ENCODE measurements around the gene RIPOR2.

Gene RIPOR2

GRCh38 chr6:24838081-24838480 lies 97.7 kb downstream of the RIPOR2 start:
- Histone ChIP-seq H4K8ac (ENCODE audit: low read depth, low read length) (no peak overlapping the region), H3K36me3 (ENCODE audit: control insufficient read depth, insufficient read depth, low read length) (no peaks in the 10 kb centered on the region), H3K79me1 (ENCODE audit: low read length) (no peaks in the 10 kb centered on the region), H4K5ac (ENCODE audit: low read length) (no peak overlapping the region), H3K4me3 (ENCODE audit: low read length) (no peak overlapping the region), H2BK120ac (ENCODE audit: low read depth, low read length) (no peak overlapping the region), H3K56ac (ENCODE audit: low read length) (no peak overlapping the region), H3K4ac (ENCODE audit: low read depth, low read length) (no peak overlapping the region), H3K4me1 (ENCODE audit: control insufficient read depth, low read depth, low read length) (no peaks in the 10 kb centered on the region), H3K27ac (ENCODE audit: low read depth, low read length) (no peak overlapping the region), H3K18ac (ENCODE audit: low read length) (no peak overlapping the region), H3K23ac (ENCODE audit: low read length) (no peak overlapping the region), H3K9ac (ENCODE audit: low read length) (no peak overlapping the region), H3K27me3 (ENCODE audit: insufficient read depth, low read length, poor library complexity) (no peaks in the 10 kb centered on the region), H2AK5ac (ENCODE audit: low read length) (no peak overlapping the region), H2BK15ac (replicated peaks; ENCODE audit: low read depth) (no peak overlapping the region), H2BK5ac (ENCODE audit: low read length) (no peak overlapping the region), H3K79me2 (ENCODE audit: control insufficient read depth, insufficient read depth, low read length) (no peaks in the 10 kb centered on the region), H3K4me2 (ENCODE audit: low read length) (no peak overlapping the region)
- no CpG with 5 or more reads among the region's 3 CpGs for whole genome bisulfite sequencing (ENCODE audit: extremely low coverage, insufficient coverage, low lambda C conversion rate)
- no peak for DNase-seq

GRCh38 chr6:24836109-24836508 lies 99.7 kb downstream of the RIPOR2 start:
- Histone ChIP-seq H2BK5ac (ENCODE audit: low read length) (no peak overlapping the region), H3K9ac (ENCODE audit: low read length) (no peak overlapping the region), H4K5ac (ENCODE audit: low read length) (no peak overlapping the region), H2BK15ac (replicated peaks; ENCODE audit: low read depth) (no peak overlapping the region), H2BK120ac (ENCODE audit: low read depth, low read length) (no peak overlapping the region), H3K4me1 (ENCODE audit: control insufficient read depth, low read depth, low read length) (no peaks in the 10 kb centered on the region), H2AK5ac (ENCODE audit: low read length) (no peak overlapping the region), H3K4ac (ENCODE audit: low read depth, low read length) (no peak overlapping the region), H3K27me3 (ENCODE audit: insufficient read depth, low read length, poor library complexity) (no peaks in the 10 kb centered on the region), H3K79me1 (ENCODE audit: low read length) (no peaks in the 10 kb centered on the region), H3K23ac (ENCODE audit: low read length) (no peak overlapping the region), H3K56ac (ENCODE audit: low read length) (no peak overlapping the region), H3K79me2 (ENCODE audit: control insufficient read depth, insufficient read depth, low read length) (no peaks in the 10 kb centered on the region), H4K8ac (ENCODE audit: low read depth, low read length) (no peak overlapping the region), H3K4me2 (ENCODE audit: low read length) (no peak overlapping the region), H3K18ac (ENCODE audit: low read length) (no peak overlapping the region), H3K27ac (ENCODE audit: low read depth, low read length) (no peak overlapping the region), H3K4me3 (ENCODE audit: low read length) (no peak overlapping the region), H3K36me3 (ENCODE audit: control insufficient read depth, insufficient read depth, low read length) (no peaks in the 10 kb centered on the region)
- no CpG with 5 or more reads among the region's 2 CpGs for WGBS (ENCODE audit: extremely low coverage, insufficient coverage, low lambda C conversion rate)
- no peak for DNase-seq

- Histone ChIP-seq H3K4me2 (ENCODE audit: low read length) (no peak overlapping the region), H3K4me1 (ENCODE audit: control insufficient read depth, low read depth, low read length) (no peaks in the 10 kb centered on the region), H3K79me2 (ENCODE audit: control insufficient read depth, insufficient read depth, low read length) (no peaks in the 10 kb centered on the region), H2AK5ac (ENCODE audit: low read length) (no peak overlapping the region), H3K56ac (ENCODE audit: low read length) (no peak overlapping the region), H3K23ac (ENCODE audit: low read length) (no peak overlapping the region), H2BK15ac (replicated peaks; ENCODE audit: low read depth) (no peak overlapping the region), H3K36me3 (ENCODE audit: control insufficient read depth, insufficient read depth, low read length) (no peaks in the 10 kb centered on the region), H3K27me3 (ENCODE audit: insufficient read depth, low read length, poor library complexity) (no peaks in the 10 kb centered on the region), H2BK120ac (ENCODE audit: low read depth, low read length) (no peak overlapping the region), H4K8ac (ENCODE audit: low read depth, low read length) (no peak overlapping the region), H3K18ac (ENCODE audit: low read length) (no peak overlapping the region), H3K4me3 (ENCODE audit: low read length) (no peak overlapping the region), H2BK5ac (ENCODE audit: low read length) (no peak overlapping the region), H3K27ac (ENCODE audit: low read depth, low read length) (no peak overlapping the region), H3K4ac (ENCODE audit: low read depth, low read length) (no peak overlapping the region), H3K9ac (ENCODE audit: low read length) (no peak overlapping the region), H3K79me1 (ENCODE audit: low read length) (no peaks in the 10 kb centered on the region), H4K5ac (ENCODE audit: low read length) (no peak overlapping the region)
- no CpG with 5 or more reads among the region's 4 CpGs for WGBS (ENCODE audit: extremely low coverage, insufficient coverage, low lambda C conversion rate)
- DNase-seq: no peak
These were observed 101.9 kb downstream of the RIPOR2 start for GRCh38 chr6:24833711-24834386.

- WGBS (ENCODE audit: extremely low coverage, insufficient coverage, low lambda C conversion rate): no CpG with 5 or more reads among the region's 1 CpG
- Histone ChIP-seq H2AK5ac (ENCODE audit: low read length) (no peak overlapping the region), H3K18ac (ENCODE audit: low read length) (no peak overlapping the region)
These were observed 103.0 kb downstream of the RIPOR2 start for GRCh38 chr6:24832794-24833193.

GRCh38 chr6:24831771-24832716 lies 103.7 kb downstream of the RIPOR2 start:
- no peaks in the 10 kb centered on the region for H3K36me3 ChIP-seq (ENCODE audit: control insufficient read depth, insufficient read depth, low read length)
- no peaks in the 10 kb centered on the region for H3K79me2 ChIP-seq (ENCODE audit: control insufficient read depth, insufficient read depth, low read length)
- no peak overlapping the region for H3K4me2 ChIP-seq (ENCODE audit: low read length)
- no peak overlapping the region for H3K4me3 ChIP-seq (ENCODE audit: low read length)
- H3K4ac ChIP-seq (ENCODE audit: low read depth, low read length): no peak overlapping the region
- no peak overlapping the region for H3K23ac ChIP-seq (ENCODE audit: low read length)
- no peak overlapping the region for H2BK15ac ChIP-seq (replicated peaks; ENCODE audit: low read depth)
- H3K18ac ChIP-seq (ENCODE audit: low read length): no peak overlapping the region
- H3K9ac ChIP-seq (ENCODE audit: low read length): no peak overlapping the region
- no peak overlapping the region for H2BK5ac ChIP-seq (ENCODE audit: low read length)
- H3K4me1 ChIP-seq (ENCODE audit: control insufficient read depth, low read depth, low read length): no peaks in the 10 kb centered on the region
- H3K79me1 ChIP-seq (ENCODE audit: low read length): no peaks in the 10 kb centered on the region
- no peak overlapping the region for H4K5ac ChIP-seq (ENCODE audit: low read length)
- WGBS (ENCODE audit: extremely low coverage, insufficient coverage, low lambda C conversion rate): no CpG with 5 or more reads among the region's 10 CpGs
- H2AK5ac ChIP-seq (ENCODE audit: low read length): no peak overlapping the region
- no peak overlapping the region for H3K27ac ChIP-seq (ENCODE audit: low read depth, low read length)
- DNase-seq: no peak
- no peak overlapping the region for H4K8ac ChIP-seq (ENCODE audit: low read depth, low read length)
- no peak overlapping the region for H2BK120ac ChIP-seq (ENCODE audit: low read depth, low read length)
- H3K56ac ChIP-seq (ENCODE audit: low read length): no peak overlapping the region
- no peaks in the 10 kb centered on the region for H3K27me3 ChIP-seq (ENCODE audit: insufficient read depth, low read length, poor library complexity)

More at GRCh38 chr6:24832794-24833193, 103.0 kb downstream of the RIPOR2 start:
- H3K4me3 ChIP-seq (ENCODE audit: low read length): no peak overlapping the region
- H3K4me1 ChIP-seq (ENCODE audit: control insufficient read depth, low read depth, low read length): no peaks in the 10 kb centered on the region
- H3K9ac ChIP-seq (ENCODE audit: low read length): no peak overlapping the region
- H4K8ac ChIP-seq (ENCODE audit: low read depth, low read length): no peak overlapping the region
- H2BK5ac ChIP-seq (ENCODE audit: low read length): no peak overlapping the region
- H3K56ac ChIP-seq (ENCODE audit: low read length): no peak overlapping the region
- no peak for DNase-seq
- H3K23ac ChIP-seq (ENCODE audit: low read length): no peak overlapping the region
- H4K5ac ChIP-seq (ENCODE audit: low read length): no peak overlapping the region
- H3K79me1 ChIP-seq (ENCODE audit: low read length): no peaks in the 10 kb centered on the region
- H2BK15ac ChIP-seq (replicated peaks; ENCODE audit: low read depth): no peak overlapping the region
- no peaks in the 10 kb centered on the region for H3K27me3 ChIP-seq (ENCODE audit: insufficient read depth, low read length, poor library complexity)
- H2BK120ac ChIP-seq (ENCODE audit: low read depth, low read length): no peak overlapping the region
- no peaks in the 10 kb centered on the region for H3K36me3 ChIP-seq (ENCODE audit: control insufficient read depth, insufficient read depth, low read length)
- no peaks in the 10 kb centered on the region for H3K79me2 ChIP-seq (ENCODE audit: control insufficient read depth, insufficient read depth, low read length)
- no peak overlapping the region for H3K4me2 ChIP-seq (ENCODE audit: low read length)
- no peak overlapping the region for H3K27ac ChIP-seq (ENCODE audit: low read depth, low read length)
- no peak overlapping the region for H3K4ac ChIP-seq (ENCODE audit: low read depth, low read length)

Measured in mesendoderm (in vitro differentiated cells).